IMR-90 (cell line): ENCODE measurements around the gene CFH. TPM values are rescaled to one million over a fixed set of nuclear protein-coding genes. Genes with fewer than 3 reads are reported as not detected.

Experiments used
- ATAC-seq: fragments of 200-7000 bp; cut with Tn5 transposase; 2 replicates; pipeline ENCODE4 v1.9.1; 2020; ENCODE audit warnings: low read depth, mild to moderate bottlenecking, moderate library complexity
- BruUV-seq: library from RNA; stranded (reverse); fragments of 400-500 nt; replicated peaks from 2 replicates; lab custom pipeline; 2021; lab: Mats Ljungman, UMichigan
- CTCF ChIA-PET: fragments of 300-600 bp; formaldehyde crosslinking; extraction: SDS; loops from one replicate; lab custom pipeline; 2021; ENCODE audit warnings: antibody characterized with exemption; lab: Yijun Ruan, JAX
- POLR2A ChIA-PET: fragments of 300-600 bp; sonication (Branson Sonifier 250); formaldehyde crosslinking; loops from one replicate; lab custom pipeline; 2022; ENCODE audit warnings: antibody characterized with exemption; ENCODE audit not compliant: unreplicated experiment; lab: Charles Lee
- DNase-seq: peaks from one replicate; pipeline ENCODE4 v3.0.0; 2013
- H2AFZ ChIP-seq: replicated peaks from 2 replicates; pipeline ENCODE3; 2013; ENCODE audit warnings: low read length, mild to moderate bottlenecking; ENCODE audit not compliant: poor library complexity
- H2AK5ac ChIP-seq: 2 replicates; pipeline ENCODE4 v1.6.1; 2013; ENCODE audit warnings: low read depth, low read length, inconsistent platforms
- H2AK9ac ChIP-seq: replicated peaks from 2 replicates; pipeline ENCODE3; 2013; ENCODE audit warnings: mild to moderate bottlenecking, low read depth, low read length, moderate library complexity; ENCODE audit not compliant: poor library complexity
- H2BK120ac ChIP-seq: 2 replicates; pipeline ENCODE4 v1.6.1; 2013; ENCODE audit warnings: low read depth, low read length, inconsistent platforms
- H2BK15ac ChIP-seq: 3 replicates; pipeline ENCODE4 v1.6.1; 2013; ENCODE audit warnings: low read depth, low read length, inconsistent platforms
- H2BK20ac ChIP-seq: 2 replicates; pipeline ENCODE4 v1.6.1; 2013; ENCODE audit warnings: low read depth, mild to moderate bottlenecking, inconsistent platforms, low read length, moderate library complexity
- H2BK5ac ChIP-seq: 2 replicates; pipeline ENCODE4 v1.6.1; 2013; ENCODE audit warnings: mild to moderate bottlenecking, low read depth, low read length, inconsistent platforms; ENCODE audit not compliant: poor library complexity, severe bottlenecking
- H3K14ac ChIP-seq: replicated peaks from 2 replicates; pipeline ENCODE4 v1.6.1; 2013; ENCODE audit warnings: low read depth, low read length, inconsistent platforms
- H3K18ac ChIP-seq: 2 replicates; pipeline ENCODE4 v1.6.1; 2013; ENCODE audit warnings: low read depth, low read length, control low read depth
- H3K23ac ChIP-seq: 2 replicates; pipeline ENCODE4 v1.6.1; 2013; ENCODE audit warnings: low read depth, low read length, inconsistent platforms
- H3K27ac ChIP-seq: 2 replicates; pipeline ENCODE4 v1.5.1; 2013; ENCODE audit warnings: mild to moderate bottlenecking, control low read depth, low read length; ENCODE audit not compliant: insufficient read depth
- H3K27me3 ChIP-seq: 2 replicates; pipeline ENCODE4 v1.6.1; 2013; ENCODE audit warnings: low read length; ENCODE audit not compliant: control insufficient read depth, insufficient read depth
- H3K36me3 ChIP-seq: 2 replicates; pipeline ENCODE4 v1.6.1; 2013; ENCODE audit warnings: low read length, mixed read lengths; ENCODE audit not compliant: control insufficient read depth, insufficient read depth
- H3K4ac ChIP-seq: 2 replicates; pipeline ENCODE4 v1.6.1; 2013; ENCODE audit warnings: low read depth, low read length, inconsistent platforms
- H3K4me1 ChIP-seq: 2 replicates; pipeline ENCODE4 v1.6.1; 2013; ENCODE audit warnings: low read length, mixed read lengths; ENCODE audit not compliant: control insufficient read depth, insufficient read depth
- H3K4me2 ChIP-seq: 2 replicates; pipeline ENCODE4 v1.6.1; 2013; ENCODE audit warnings: low read depth, mild to moderate bottlenecking, control low read depth, low read length, moderate library complexity
- H3K4me3 ChIP-seq: 2 replicates; pipeline ENCODE4 v1.5.1; 2013; ENCODE audit warnings: low read depth, mild to moderate bottlenecking, control low read depth, low read length, moderate library complexity; ENCODE audit not compliant: insufficient read depth
- H3K56ac ChIP-seq: 2 replicates; pipeline ENCODE4 v1.6.1; 2013; ENCODE audit warnings: low read length, inconsistent platforms; ENCODE audit not compliant: insufficient read depth; ENCODE audit errors: extremely low read depth
- H3K79me1 ChIP-seq, 2 experiments: 2 replicates each; pipeline ENCODE4 v1.6.1; 2013; ENCODE audit warnings: low read length in 2 of 2, inconsistent platforms in 1 of 2, low read depth in 1 of 2
- H3K9ac ChIP-seq: 2 replicates; pipeline ENCODE4 v1.6.1; 2013; ENCODE audit warnings: low read depth, low read length, control low read depth
- H3K9me1 ChIP-seq: 2 replicates; pipeline ENCODE4 v1.6.1; 2013; ENCODE audit warnings: low read length, inconsistent platforms; ENCODE audit not compliant: insufficient read depth
- H3K9me3 ChIP-seq: 2 replicates; pipeline ENCODE4 v1.6.1; 2013; ENCODE audit warnings: low read length; ENCODE audit not compliant: control insufficient read depth, insufficient read depth
- H4K20me1 ChIP-seq: 2 replicates; pipeline ENCODE4 v1.6.1; 2013; ENCODE audit warnings: low read length, inconsistent platforms; ENCODE audit not compliant: insufficient read depth
- H4K5ac ChIP-seq: 2 replicates; pipeline ENCODE4 v1.6.1; 2013; ENCODE audit warnings: mild to moderate bottlenecking, low read depth, low read length, control low read depth
- H4K8ac ChIP-seq, 2 experiments: 2 replicates each; pipeline ENCODE4 v1.6.1; 2013; ENCODE audit warnings: low read depth in 2 of 2, low read length in 2 of 2, control low read depth in 1 of 2, inconsistent platforms in 1 of 2
- H4K91ac ChIP-seq: 2 replicates; pipeline ENCODE4 v1.6.1; 2013; ENCODE audit warnings: low read depth, low read length, inconsistent platforms; ENCODE audit not compliant: insufficient read depth
- BHLHE40 ChIP-seq: fragments of 150-350 bp; IDR thresholded peaks from 2 replicates; pipeline ENCODE4 v1.6.1; 2016; ENCODE audit warnings: mild to moderate bottlenecking, low read depth, low read length
- CEBPB ChIP-seq: IDR thresholded peaks from 2 replicates; pipeline ENCODE4 v1.6.1; 2012; ENCODE audit warnings: low read depth, low read length, improper control_type of control experiment
- CHD1 ChIP-seq: IDR thresholded peaks from 2 replicates; pipeline ENCODE4 v1.6.1; 2012; ENCODE audit warnings: low read depth, low read length, improper control_type of control experiment
- FOS ChIP-seq: fragments of 150-350 bp; IDR thresholded peaks from 2 replicates; pipeline ENCODE4 v1.6.1; 2016; ENCODE audit warnings: low read depth, low read length
- MAFK ChIP-seq: IDR thresholded peaks from 2 replicates; pipeline ENCODE4 v1.6.1; 2012; ENCODE audit warnings: low read depth, low read length, improper control_type of control experiment
- MAZ ChIP-seq: IDR thresholded peaks from 2 replicates; pipeline ENCODE4 v1.6.1; 2012; ENCODE audit warnings: low read depth, mild to moderate bottlenecking, low read length, improper control_type of control experiment, moderate library complexity, borderline replicate concordance
- MXI1 ChIP-seq: IDR thresholded peaks from 2 replicates; pipeline ENCODE4 v1.6.1; 2012; ENCODE audit warnings: low read depth, mild to moderate bottlenecking, low read length, moderate library complexity, borderline replicate concordance
- NFE2L2 ChIP-seq: fragments of 150-350 bp; IDR thresholded peaks from 2 replicates; pipeline ENCODE4 v1.6.1; 2016; ENCODE audit warnings: low read depth, mild to moderate bottlenecking, low read length
- POLR2A ChIP-seq: IDR thresholded peaks from 2 replicates; pipeline ENCODE4 v1.6.1; 2012; ENCODE audit warnings: mild to moderate bottlenecking, low read depth, low read length
- RAD21 ChIP-seq: IDR thresholded peaks from 2 replicates; pipeline ENCODE4 v1.6.1; 2012; ENCODE audit warnings: low read length, improper control_type of control experiment
- RCOR1 ChIP-seq: IDR thresholded peaks from 2 replicates; pipeline ENCODE4 v1.6.1; 2012; ENCODE audit warnings: mild to moderate bottlenecking, low read length, improper control_type of control experiment; ENCODE audit not compliant: insufficient replicate concordance
- RFX5 ChIP-seq: IDR thresholded peaks from 2 replicates; pipeline ENCODE4 v1.8.0; 2012; ENCODE audit warnings: low read depth, mild to moderate bottlenecking, low read length, moderate library complexity
- SMC3 ChIP-seq: fragments of 150-350 bp; IDR thresholded peaks from 2 replicates; pipeline ENCODE4 v1.6.1; 2016; ENCODE audit warnings: low read depth, mild to moderate bottlenecking, antibody characterized with exemption, low read length, moderate library complexity
- USF2 ChIP-seq: fragments of 150-350 bp; IDR thresholded peaks from 2 replicates; pipeline ENCODE4 v1.6.1; 2017; ENCODE audit warnings: mild to moderate bottlenecking, antibody characterized with exemption, low read length, low read depth
- WGBS, 2 experiments: methylation state at CpG; one replicate each; pipeline versions ENCODE4 v1.1.5 to v1.1.7; 2013; ENCODE audit warnings: missing lambda C conversion rate in 2 of 2; ENCODE audit not compliant: insufficient read length in 1 of 2; ENCODE audit errors: extremely low coverage in 2 of 2; 5-methylcytosine and 5-hydroxymethylcytosine counted together
- dilution Hi-C: fragments of 300-500 bp; cut with HindIII; formaldehyde crosslinking; loops from one replicate; pipeline ENCODE4 v1.14.3; 2018; ENCODE audit warnings: low sequenced_read_pairs; ENCODE audit not compliant: unreplicated experiment
- in situ Hi-C: fragments of 300-500 bp; cut with MboI; formaldehyde crosslinking; loops from 3 replicates; pipeline ENCODE4 v1.14.3; 2019; ENCODE audit warnings: low sequenced_read_pairs, inconsistent platforms, mixed read lengths
- intact Hi-C: fragments of 100-400 bp; cut with micrococcal nuclease; formaldehyde crosslinking; loops from 2 replicates; pipeline ENCODE4 v1.10.0; 2022
- polyA plus RNA-seq, 3 experiments: library from polyadenylated mRNA; depleted of rRNA; stranded (reverse); fragments of >200 nt; gene quantifications; 2 replicates each; pipeline ENCODE4 v1.2.3, GENCODE V29; 2012; ENCODE audit warnings: low replicate concordance in 1 of 3
- total RNA-seq: library from RNA; depleted of rRNA; stranded (reverse); fragments of >200 nt; gene quantifications from 2 replicates; pipeline ENCODE4 v1.2.3, GENCODE V29; 2012
- TF ChIP-seq, protein P1 (sequence below): conservative IDR thresholded peaks from 2 replicates; pipeline ENCODE4 v1.5.1; 2012; ENCODE audit warnings: mild to moderate bottlenecking, low read depth, low read length, improper control_type of control experiment
- TF ChIP-seq, protein P2 (sequence below): fragments of 150-350 bp; IDR thresholded peaks from 2 replicates; pipeline ENCODE4 v1.6.1; 2016; ENCODE audit warnings: low read depth, mild to moderate bottlenecking, low read length, moderate library complexity, borderline replicate concordance

The CFH gene
- total and polyA plus RNA-seq, 2 of the 4 experiments (the other 2 are of a cell fraction): 6.3 to 12.1 TPM

GRCh38 chr1:196773713-196774112, 121.9 kb downstream of the CFH start:
- Histone ChIP-seq H3K56ac (no peak overlapping the region), H2BK120ac (no peak overlapping the region), H3K27ac (no peak overlapping the region), H4K20me1 (no peaks in the 10 kb centered on the region), H4K91ac (no peak overlapping the region), H3K4ac (no peak overlapping the region), H3K79me1 (no peaks in the 10 kb centered on the region), H3K36me3 (no peaks in the 10 kb centered on the region), H2BK20ac (no peak overlapping the region), H2BK15ac (no peak overlapping the region), H3K9me1 (no peaks in the 10 kb centered on the region), H3K4me1 (no peaks in the 10 kb centered on the region), H2AK5ac (no peak overlapping the region), H2AFZ (no peak overlapping the region), H2AK9ac (no peak overlapping the region), H3K9me3 (no peaks in the 10 kb centered on the region), H3K9ac (no peak overlapping the region), H3K27me3 (no peaks in the 10 kb centered on the region), H3K18ac (no peak overlapping the region), H3K23ac (no peak overlapping the region), H3K4me3 (no peak overlapping the region), H4K8ac (no peak overlapping the region), H3K14ac (no peak overlapping the region), H3K4me2 (no peak overlapping the region), H2BK5ac (no peak overlapping the region), H4K5ac (no peak overlapping the region)
- no TSS peak for BruUV-seq
- no peak for ATAC-seq
- TF ChIP-seq FOS (no peak), BHLHE40 (no peak), NFE2L2 (no peak), RCOR1 (no peak), MAFK (no peak), MAZ (no peak), MXI1 (no peak), SMC3 (no peak), POLR2A (no peak), CEBPB (no peak), USF2 (no peak), RAD21 (no peak), CHD1 (no peak), RFX5 (no peak)
- TF ChIP-seq, protein P1, sequence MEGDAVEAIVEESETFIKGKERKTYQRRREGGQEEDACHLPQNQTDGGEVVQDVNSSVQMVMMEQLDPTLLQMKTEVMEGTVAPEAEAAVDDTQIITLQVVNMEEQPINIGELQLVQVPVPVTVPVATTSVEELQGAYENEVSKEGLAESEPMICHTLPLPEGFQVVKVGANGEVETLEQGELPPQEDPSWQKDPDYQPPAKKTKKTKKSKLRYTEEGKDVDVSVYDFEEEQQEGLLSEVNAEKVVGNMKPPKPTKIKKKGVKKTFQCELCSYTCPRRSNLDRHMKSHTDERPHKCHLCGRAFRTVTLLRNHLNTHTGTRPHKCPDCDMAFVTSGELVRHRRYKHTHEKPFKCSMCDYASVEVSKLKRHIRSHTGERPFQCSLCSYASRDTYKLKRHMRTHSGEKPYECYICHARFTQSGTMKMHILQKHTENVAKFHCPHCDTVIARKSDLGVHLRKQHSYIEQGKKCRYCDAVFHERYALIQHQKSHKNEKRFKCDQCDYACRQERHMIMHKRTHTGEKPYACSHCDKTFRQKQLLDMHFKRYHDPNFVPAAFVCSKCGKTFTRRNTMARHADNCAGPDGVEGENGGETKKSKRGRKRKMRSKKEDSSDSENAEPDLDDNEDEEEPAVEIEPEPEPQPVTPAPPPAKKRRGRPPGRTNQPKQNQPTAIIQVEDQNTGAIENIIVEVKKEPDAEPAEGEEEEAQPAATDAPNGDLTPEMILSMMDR: no peak
- TF ChIP-seq, protein P2, sequence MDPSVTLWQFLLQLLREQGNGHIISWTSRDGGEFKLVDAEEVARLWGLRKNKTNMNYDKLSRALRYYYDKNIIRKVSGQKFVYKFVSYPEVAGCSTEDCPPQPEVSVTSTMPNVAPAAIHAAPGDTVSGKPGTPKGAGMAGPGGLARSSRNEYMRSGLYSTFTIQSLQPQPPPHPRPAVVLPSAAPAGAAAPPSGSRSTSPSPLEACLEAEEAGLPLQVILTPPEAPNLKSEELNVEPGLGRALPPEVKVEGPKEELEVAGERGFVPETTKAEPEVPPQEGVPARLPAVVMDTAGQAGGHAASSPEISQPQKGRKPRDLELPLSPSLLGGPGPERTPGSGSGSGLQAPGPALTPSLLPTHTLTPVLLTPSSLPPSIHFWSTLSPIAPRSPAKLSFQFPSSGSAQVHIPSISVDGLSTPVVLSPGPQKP: no peak
- intact Hi-C loops (no loop called here), dilution Hi-C loops (no loop called here), in situ Hi-C loops (no loop called here)
- ChIA-PET CTCF (no interaction called here), POLR2A (no interaction called here)
- WGBS, 2 experiments: no CpG with 5 or more reads among the region's 1 CpG
- DNase-seq: no peak
